ENCODE measurements around the gene SEC31B.

The SEC31B gene

DNA sequence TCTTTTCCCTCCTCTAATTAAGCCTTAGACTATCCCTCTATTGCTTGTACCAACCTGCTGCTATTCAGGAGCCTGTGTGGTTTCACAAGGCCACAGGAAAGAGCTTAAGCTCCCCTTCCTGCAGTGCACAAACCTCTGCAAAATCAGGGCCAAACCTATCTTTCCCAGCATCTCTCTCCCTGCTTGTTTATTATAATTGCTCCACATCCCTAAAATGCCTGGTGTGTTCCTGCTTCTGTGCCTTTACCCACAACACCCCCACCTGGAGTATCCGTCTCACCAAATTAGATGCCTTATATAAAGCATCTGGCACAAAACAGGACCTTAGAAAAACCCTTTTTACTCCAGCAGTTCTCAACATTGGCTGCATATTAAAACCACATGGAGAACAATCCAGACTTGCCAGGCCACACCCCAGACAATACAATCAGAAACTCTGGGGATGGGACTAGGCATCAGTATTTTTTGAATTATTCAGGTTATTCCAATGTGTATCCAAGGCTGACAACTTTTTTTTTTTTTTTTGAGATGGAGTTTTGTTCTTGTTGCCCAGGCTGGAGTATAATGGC is 16.7 kb downstream of the SEC31B start:
- DNase-seq (ENCODE audit: low read depth in 3 of 3): no peak

DNA sequence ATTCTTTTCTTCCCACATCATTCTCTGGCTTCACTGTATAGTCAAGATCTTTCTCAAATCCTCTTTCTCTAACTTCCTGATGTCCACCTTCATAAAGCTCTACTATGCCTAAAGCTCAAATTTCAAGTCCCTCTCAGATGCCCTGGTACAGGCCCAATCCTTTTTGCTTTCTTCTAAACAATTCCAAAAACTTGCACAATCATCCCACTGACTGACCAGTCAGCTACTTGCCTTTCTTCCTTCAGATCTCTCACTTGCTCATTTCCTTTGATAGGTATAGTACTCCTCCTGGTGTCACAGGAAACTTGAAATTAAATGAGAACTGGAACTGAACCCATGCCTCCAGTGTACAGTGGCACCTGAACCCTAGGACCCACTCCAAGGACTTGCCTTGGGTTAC is 18.2 kb downstream of the SEC31B start:
- no peak for DNase-seq (ENCODE audit: low read depth in 3 of 3)

GRCh38 chr10:100498059-100498458 is 21.6 kb downstream of the SEC31B start:
- no peak for DNase-seq (ENCODE audit: low read depth in 3 of 3)

DNA sequence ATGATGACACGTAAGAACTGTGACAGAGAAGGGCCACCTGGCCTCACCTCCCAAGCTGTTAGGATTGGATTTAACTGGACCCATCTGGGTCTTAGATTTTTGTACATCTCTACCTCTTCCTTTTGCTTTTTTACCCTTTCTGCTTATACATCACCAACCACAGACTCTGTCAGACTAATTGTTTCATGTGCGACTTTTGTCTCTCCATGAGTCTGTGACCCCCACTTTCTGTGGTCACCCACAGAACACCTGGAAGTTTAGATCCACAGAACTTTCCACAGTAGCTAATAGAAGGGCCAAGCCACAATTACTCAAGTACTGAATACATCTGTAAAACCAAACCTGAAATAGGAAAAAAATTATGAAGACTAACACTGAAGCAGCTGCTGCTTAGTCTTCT is 23.1 kb downstream of the SEC31B start:
- no peak for DNase-seq (ENCODE audit: low read depth in 3 of 3)

GRCh38 chr10:100490531-100490930 is 29.1 kb downstream of the SEC31B start:
- DNase-seq (ENCODE audit: low read depth in 3 of 3): no peak

DNA sequence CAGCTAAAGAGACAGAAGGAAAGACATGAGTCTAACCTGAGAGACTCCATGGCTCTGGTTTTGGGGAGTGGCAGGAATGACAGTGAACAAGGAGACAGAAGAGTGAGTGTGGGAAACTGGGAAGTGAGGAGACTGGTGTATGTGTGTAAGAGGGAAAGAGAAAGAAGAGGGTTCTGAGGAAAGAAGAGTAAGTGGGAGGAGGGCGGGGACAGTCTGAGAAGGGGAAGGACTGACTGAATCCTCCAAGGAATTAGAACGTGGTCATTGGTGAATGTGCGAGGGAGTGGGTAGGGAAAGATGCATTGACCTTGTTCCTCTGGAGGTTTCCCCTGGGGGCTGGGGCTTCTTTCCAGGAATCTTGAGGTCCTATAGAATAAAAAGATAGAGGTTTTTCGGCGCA is 30.3 kb downstream of the SEC31B start:
- no peak for DNase-seq (ENCODE audit: low read depth in 3 of 3)

- DNase-seq (ENCODE audit: low read depth in 3 of 3): no peak
Observed at GRCh38 chr10:100487529-100487928, 32.1 kb downstream of the SEC31B start.

GRCh38 chr10:100485801-100486495 is 33.7 kb downstream of the SEC31B start:
- no peak for DNase-seq (ENCODE audit: low read depth in 3 of 3)

DNA sequence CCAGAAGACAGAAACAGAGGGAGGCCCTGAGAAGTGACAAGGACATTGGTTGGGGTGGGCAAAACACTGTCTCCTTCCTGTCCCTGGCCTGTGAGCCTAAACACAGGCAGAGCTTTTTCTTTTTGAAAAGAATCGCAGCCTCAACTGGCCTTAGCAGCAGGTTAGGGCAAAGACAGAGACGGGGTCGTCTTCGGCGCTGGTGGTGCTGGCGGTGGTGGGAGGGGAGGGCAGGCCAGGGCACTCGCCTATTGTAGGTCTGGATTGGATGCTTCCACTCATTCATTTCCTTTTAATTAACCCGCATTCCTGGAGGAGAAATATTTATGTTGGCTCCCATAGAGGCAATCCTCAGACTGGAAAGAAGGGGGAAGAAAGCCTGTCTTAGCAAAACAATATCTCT is 34.3 kb downstream of the SEC31B start:
- no peak for DNase-seq (ENCODE audit: low read depth in 3 of 3)

DNA sequence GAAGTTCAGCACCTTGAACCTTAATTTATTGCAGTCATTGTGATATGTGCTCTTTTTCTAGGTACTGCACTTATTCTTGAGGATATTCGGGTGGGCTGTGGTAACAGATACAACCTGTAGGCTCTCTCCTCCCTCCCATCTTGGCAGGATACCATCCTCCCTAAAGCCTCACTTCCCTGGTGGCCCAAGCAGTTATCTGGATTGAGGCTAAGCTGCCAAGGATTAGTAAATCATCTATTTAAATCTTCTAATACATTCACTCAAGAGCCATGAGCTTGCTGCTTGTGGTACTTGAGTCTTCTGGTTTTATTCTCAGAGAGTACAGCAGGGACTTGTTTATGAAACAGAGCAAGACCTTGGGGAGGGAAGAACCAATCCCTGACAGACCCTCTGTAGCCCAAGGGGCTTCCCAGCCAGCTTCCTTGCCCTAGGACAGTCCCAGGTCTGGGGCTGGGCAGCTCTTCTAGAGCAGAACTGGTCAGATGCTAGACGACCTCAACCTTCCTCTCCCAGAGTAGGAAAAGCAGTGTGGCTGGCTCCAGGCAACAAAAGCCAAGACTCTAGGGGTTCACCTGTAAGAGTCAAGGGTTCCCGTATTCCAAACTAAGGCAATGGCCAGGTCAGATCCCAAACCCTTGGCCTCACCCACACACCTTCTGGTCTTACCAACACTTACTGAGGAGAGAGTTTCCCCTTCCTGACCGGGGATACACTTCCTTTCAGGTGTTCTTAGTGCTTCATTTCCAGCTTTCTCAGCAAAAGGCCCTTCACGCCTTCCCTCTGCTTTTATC is 35.6 kb downstream of the SEC31B start:
- DNase-seq (ENCODE audit: low read depth in 3 of 3): no peak

DNA sequence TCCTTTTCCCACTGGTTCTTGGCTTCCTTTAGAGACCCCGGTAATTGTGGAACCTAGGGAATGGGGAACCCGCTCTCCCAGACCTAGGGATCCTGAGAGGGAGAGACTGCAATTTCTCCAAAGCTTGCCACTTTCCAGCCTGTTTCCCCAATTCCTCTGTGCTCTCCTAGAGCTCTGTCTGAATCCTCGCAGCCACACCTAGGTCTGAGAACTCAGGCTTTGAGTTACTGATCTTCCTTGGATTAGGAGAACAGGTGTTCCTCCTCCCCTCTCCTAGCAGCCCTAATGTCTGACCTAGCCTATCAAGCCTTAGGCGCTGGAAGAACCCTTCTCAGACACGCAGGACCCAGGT is 36.9 kb downstream of the SEC31B start:
- no peak for DNase-seq (ENCODE audit: low read depth in 3 of 3)

DNA sequence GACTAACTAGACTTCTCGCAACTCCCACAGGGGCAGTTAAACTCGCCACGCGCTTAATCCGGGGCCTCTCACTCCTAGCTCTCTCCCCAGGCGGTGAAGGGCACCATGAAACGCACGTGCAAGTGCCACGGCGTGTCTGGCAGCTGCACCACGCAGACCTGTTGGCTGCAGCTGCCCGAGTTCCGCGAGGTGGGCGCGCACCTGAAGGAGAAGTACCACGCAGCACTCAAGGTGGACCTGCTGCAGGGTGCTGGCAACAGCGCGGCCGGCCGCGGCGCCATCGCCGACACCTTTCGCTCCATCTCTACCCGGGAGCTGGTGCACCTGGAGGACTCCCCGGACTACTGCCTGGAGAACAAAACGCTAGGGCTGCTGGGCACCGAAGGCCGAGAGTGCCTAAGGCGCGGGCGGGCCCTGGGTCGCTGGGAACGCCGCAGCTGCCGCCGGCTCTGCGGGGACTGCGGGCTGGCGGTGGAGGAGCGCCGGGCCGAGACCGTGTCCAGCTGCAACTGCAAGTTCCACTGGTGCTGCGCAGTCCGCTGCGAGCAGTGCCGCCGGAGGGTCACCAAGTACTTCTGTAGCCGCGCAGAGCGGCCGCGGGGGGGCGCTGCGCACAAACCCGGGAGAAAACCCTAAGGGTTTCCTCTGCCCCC is 37.4 kb downstream of the SEC31B start:
- peak; percentile 35 to 67 (median 46) for DNase-seq (ENCODE audit: low read depth in 3 of 3)

DNA sequence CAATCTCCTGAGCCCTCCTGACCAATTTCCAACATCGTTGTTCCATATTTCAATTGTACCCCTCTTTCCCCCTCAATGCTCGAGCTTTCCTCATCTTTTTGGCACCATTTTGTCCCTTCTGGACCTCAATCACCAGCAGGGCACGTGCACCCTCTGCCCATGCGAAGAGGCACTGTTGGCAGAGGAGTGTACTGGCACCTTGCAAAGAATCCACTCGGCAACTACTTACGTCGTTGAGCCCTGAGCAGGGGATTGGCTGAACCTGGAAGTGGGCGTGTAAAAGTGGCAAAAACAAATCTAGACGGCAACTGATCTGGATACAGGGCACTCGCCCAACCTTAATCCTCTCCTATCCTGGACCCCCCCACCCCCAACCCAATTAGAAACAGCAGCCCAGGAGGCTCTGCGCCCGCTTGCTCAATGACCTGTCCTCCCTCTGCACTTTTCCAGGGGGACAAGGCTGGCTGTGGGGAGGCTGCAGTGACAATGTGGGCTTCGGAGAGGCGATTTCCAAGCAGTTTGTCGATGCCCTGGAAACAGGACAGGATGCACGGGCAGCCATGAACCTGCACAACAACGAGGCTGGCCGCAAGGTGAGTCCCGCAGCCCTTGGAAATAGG is 38.1 kb downstream of the SEC31B start:
- peak; percentile 68 to 83 (median 81) for DNase-seq (ENCODE audit: low read depth in 3 of 3)

- DNase-seq (ENCODE audit: low read depth in 3 of 3): no peak
Observed at GRCh38 chr10:100480002-100480401, 39.7 kb downstream of the SEC31B start.

DNA sequence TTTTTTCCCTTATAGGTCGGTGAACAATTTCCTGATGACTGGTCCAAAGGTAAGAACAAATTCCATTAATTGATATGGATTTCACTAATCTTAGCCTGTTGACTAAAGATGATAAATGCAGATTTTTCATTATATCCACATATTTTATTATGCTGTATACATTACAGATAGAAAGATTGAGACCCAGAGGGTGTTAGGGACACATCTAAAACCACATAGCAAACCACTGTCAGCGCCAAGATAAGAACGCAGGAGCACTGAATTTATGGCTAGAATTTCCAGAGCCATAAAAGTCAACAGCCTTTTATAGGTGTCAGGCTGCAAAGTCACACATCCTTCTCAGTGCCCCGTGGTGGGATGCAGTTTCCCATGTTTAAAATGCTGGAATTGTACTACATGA is 40.6 kb downstream of the SEC31B start:
- DNase-seq (ENCODE audit: low read depth in 3 of 3): no peak

DNA sequence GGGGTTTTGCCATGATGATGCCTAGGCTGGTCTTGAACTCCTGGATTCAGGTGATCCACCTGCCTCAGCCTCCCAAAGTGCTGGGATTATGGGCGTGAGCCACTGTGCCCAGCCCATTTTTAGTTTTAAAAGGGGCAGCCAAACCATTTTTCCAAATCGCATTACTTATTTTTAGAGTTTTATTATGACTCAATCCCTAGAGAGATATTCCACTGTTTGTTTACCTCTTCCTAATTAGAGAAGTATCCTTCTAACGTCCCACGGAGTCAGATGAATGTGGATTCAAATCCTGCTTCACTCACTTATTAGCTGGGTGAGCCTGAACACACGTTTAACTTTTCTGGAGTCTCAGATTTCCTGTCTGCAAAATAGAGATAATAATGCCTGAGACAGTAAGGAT is 41.7 kb downstream of the SEC31B start:
- DNase-seq (ENCODE audit: low read depth in 3 of 3): no peak

DNA sequence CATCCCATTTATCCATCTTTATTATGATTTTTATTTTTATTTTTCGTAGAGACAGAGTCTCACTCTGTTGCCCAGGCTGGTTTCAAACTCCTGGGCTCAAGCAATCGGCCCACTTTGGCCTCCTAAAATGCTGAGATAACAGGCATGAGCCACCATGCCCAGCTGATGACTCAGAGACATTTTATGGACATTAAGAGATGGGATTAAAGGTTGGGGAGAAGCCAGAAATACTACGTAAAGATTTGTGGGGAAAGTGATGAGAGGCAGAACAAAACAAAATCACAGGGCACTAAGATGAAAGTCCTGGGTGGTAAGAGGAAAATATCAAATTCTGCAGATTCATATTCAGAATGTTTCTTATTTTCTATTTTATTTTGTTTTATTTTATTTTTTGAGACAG is 49.3 kb downstream of the SEC31B start:
- DNase-seq (ENCODE audit: low read depth in 3 of 3): no peak

- DNase-seq (ENCODE audit: low read depth in 3 of 3): no peak
Observed at GRCh38 chr10:100469756-100470155, 49.9 kb downstream of the SEC31B start.

GRCh38 chr10:100468978-100469377 is 50.7 kb downstream of the SEC31B start:
- no peak for DNase-seq (ENCODE audit: low read depth in 3 of 3)

GRCh38 chr10:100468322-100468721 is 51.3 kb downstream of the SEC31B start:
- no peak for DNase-seq (ENCODE audit: low read depth in 3 of 3)

DNA sequence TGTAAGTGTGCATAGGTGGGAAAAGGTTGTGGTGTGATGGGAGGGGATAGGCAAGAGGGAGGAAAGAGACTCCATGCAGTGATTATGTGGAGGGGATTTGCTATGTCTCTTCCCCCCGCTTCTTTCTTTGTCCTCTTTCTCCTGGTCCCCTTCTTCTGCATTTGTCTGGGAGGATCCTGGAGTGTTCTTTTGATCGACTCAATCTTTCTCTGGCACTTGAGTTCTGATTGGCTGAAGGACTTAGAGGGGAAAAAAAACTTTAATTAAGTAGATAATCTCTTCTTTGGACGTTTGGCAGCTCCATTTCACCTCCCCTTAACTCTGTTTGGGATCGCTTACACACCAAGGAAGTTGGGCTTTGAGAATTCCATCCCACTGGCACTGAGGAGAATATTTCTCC is 57.0 kb downstream of the SEC31B start, which contains the start of gene WNT8B:
TSS of gene WNT8B (plus strand) at position 301 of the 400 bp plus-strand sequence. CDS start 160 bp downstream, outside the sequence.
- DNase-seq (ENCODE audit: low read depth in 3 of 3): no peak

DNA sequence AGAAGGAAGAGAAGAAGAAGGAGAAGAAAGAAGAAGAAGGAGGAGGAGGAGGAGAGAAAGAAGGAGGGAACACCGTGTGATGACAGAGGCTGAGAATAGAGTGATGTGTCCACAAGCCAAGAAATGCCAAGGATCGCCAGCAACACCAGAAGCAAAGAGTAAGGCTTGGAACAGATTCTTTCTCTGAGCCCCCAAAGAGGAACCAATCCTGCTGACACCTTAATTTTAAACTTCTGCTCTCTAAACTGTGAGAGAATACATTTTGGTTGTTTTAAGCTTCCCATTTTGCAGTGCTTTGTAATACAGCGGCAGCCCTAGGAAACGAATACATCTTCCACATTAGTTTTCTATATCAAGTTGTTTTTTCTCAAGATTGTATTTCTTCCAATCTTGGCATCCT is 70.7 kb downstream of the SEC31B start:
- DNase-seq (ENCODE audit: low read depth in 3 of 3): no peak

All from stimulated activated CD4-positive, alpha-beta T cell treated with anti-CD3 and anti-CD28 coated beads, TNF-alpha, amount 100 ng/mL, for 48 hours (primary cell).